Activated CD4-positive, CD25-positive, alpha-beta regulatory T cell (primary cell): ENCODE measurements around the gene CLTCL1.
"Not testable (repeated sequence)": the region's sequence is repeated elsewhere in the genome, so short reads cannot be mapped to it uniquely, and the experiment has no call there.

Experiments used
- DNase-seq, 4 experiments: peaks; one replicate each; lab custom pipeline; 2025; lab: John Stamatoyannopoulos, UW

Gene CLTCL1

DNA sequence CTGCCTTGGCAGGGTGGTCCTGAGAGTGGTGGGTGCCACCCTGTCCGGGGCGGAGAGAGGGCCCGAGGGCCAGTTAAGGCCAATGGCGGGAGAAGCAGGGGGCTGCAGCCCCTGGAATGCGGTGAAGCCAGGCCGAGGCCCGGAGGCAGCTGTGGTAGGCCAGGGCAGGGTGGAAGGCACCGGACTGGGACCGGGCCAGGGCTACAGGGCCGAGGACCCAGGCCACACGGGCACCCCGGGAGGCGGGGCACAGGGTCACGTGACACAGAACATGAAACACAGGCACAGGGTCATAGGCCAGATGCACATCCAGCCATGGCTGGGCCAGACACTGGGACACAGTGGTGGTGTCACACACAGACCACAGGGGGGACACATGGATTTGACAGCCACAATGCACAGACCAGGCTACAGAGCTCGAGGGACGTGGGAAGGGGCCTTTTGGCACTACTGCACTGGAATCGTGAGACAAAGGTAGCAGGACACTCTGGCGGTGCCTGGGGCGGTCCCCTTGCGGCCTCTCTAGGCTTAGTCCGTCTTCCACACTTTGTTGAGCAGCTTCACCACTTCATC is 115.8 kb downstream of the CLTCL1 start:
- DNase-seq, result no peak

DNA sequence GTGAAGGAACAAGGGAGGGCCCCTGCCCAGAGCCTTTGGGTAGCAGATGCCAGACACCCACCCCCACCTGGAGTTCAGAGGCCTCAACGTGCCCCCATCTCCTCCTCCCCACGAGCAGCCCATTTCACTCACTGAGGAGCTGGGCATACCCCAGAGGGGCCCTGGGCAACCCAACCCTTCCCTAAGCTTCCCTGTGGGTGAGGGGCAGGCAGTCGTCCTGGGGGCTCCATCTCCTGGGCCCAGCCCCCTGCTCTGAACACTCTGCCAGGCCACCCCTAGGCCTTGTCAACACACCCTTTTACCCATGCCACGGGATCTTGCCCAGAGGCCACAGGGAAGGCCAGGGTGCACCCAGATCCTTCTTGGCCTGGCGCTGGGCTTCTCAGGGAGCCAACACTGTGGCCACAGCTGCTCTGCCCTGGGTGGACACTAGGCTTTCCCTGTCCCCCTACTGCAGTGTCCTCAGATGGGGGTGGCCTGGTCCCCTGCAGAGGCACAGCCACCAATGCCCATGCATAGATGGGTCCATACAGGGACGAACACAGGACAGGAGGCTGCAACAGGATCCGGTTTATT is 116.4 kb downstream of the CLTCL1 start:
- no peak for DNase-seq

DNA sequence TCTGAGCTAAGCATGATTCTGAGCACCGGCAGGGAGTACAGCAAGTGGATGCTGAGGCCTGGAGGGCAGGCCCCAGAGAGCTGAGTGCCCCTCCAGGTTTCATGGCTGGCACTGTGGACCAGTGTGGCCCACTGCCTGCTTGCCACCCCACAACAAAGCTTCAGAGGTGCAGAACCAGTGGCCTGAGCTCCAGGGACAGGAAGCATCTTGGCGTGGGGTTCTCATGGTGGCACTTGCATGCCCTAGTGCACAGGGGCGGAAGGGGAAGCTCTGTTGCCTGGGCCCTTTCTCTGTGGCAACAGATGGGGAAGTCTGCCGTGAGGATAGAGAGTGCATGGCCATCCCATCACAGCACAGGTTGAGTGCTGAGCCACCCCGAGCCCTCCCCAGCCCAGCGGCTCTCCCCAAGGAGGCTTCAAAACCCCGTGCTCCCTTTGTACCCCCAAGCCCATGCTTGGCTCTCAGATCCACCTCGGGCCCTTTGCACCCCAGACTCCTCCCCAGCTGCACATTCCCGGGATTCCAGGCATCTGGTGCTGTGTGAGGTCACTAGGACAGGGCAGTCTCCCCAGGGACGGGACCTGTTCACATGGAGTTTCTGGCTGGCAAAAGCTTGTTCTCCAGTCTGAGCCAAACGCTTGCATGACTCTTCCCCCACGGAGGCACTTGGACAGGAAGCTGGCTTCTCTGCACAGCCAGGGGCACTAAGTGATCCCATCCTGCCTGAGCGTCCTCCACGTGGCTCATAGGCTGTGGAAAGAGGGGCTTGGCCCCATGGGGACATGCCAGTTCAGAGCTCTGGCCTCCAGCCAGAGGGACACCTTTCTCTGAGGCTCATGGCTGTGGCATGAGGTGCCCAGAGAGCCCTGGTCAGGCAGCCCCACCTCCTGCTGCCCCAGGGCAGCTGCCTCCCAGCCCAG is 117.2 kb downstream of the CLTCL1 start:
- DNase-seq, result no peak

DNA sequence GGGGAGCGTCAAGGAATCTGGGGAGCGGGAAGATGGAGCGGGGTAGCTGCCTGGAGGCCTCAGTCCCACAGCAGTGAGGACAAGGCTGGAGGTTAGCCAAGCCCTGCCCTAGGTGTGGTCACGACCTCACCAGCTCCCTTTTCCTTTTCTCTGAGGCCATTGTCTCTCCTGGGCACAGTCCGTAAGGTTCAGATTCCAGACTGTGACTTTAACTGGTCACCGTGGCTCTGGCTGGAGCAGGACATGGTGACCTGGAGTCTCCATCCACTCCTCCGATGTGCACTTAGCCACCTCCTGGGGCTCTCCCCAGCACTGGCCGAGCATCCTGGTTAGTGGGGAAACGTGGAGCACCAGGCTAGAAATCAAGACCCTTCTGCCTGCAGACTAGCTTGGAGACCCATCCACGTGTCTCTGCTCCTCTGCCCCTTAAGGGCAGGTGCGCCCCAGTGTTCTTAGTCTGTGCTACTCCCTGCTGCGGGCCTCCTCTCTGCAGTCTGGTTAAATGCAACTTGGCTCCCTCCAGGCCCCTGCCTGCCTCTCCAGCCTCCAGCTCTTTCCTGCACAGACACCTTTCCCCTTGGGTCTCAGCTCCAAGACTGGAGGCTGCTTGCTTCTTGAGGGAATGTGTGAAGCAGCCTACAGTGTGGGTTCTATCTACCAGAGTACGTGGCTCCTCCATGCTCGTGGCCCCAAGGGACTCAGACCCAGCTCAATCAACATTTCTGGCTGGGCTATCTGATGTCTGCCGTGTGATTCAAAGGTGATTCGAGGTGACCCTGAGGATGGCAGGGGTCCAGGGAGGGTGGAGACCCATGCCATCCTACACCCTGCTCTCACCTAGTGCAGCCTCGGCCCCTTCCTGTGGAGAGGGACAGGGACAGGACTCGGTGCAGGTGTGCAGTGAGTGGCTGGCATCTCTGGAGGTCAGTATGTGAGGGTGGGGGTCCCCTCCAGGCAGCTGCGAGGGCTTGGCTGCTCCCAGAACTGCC is 118.2 kb downstream of the CLTCL1 start:
- DNase-seq, result no peak

DNA sequence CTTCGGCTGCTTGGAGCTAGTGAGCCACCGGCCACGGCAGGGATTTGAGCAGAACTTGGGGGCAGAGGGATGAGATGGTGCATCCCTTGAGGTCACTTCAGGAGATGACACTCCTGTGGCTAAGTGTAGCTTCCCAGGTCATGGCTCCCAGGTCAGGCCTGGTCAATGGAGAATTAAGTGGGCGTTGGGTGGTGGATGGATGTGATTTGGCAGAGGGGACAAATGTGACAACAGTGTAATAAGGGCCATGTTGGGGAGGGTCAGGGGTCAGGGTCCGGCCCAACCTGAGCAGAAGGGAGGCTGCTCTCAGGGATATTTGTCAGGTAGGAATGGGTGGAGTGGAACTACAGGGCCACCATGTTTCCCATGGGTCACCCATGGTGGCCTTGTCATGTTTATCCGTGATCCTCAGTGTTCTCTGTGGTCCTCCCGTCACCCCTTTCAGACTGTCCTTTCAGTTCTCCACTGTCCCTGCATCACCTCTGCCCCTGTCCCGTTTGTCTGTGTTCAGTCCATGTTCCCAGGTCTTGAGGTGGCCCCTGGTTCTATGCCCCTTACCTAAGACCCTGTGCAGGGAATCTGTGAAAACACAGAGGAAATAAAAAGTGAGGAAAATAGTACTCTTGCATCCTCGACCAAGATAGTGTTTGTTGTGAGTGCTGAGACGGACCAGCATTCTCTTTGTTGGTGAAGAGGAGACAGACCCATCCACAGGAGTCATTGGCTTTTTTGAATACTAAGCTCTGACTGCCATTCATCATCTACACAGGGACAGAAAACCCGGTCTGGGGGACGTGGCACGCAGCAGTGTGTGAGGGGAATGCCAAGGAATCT is 119.1 kb downstream of the CLTCL1 start:
- DNase-seq, result no peak

DNA sequence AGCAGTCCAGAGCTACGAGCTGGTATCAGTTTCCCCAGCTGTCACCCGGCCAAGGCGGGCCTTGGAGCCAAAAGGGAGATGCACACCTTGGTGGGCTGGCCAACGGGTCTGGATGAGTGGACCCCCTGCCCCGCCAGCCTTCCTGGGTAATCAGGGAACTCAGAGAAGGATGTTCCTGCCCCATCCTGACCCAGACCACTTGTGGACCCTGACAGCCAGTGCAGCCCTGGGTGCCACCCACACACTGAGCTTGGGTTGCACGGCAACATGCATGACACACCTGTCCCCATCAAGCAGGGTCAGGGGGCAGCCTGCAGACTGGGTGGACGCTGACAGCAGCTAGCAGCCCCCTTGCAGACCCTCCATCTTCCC is 121.6 kb downstream of the CLTCL1 start:
- no peak for DNase-seq

DNA sequence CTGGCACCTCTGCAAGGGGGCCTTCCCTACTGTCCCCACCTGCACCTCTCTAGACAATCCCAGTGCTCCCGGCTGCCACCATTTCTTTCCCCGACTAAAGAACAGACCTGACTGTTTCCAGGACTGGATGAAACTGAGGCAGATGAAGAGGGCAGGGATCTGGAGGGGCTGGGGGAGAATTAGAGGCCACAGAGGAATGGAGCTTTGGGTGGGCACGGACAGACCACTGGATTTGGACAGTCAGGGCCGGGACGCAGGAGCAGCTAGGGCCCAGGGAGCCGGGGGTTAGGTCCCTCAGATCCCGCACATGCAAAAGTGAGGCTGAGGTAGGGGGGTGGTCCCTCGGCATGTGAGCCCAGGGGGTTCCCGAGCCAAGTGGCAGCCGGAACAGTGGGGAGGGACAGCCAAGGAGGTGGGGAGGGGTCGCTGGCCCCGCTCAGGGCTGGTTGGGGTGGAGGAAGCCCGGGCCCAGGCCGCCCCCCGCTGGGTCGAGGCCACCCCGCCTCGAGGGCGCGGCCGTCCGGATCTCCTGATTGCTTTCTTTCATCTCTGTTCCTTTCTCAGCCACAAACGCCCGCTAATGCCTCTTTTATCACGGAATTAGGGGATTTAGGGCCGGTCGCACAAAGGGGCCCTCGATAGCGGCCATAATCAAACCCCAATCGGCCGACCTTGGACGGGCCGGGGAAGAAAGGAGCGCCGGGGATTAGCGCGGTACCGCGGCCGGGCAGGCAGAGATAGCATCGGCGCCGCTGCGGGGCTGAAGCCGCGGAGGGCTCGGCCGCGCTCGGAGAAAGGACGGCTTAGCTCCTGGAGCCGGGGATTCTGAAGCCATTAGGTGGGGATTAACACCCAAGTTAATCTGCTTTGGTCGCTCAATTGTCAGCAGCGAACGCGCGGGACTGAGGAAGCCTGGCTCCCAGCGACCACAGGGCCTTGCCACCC is 122.2 kb downstream of the CLTCL1 start:
- no peak for DNase-seq

DNA sequence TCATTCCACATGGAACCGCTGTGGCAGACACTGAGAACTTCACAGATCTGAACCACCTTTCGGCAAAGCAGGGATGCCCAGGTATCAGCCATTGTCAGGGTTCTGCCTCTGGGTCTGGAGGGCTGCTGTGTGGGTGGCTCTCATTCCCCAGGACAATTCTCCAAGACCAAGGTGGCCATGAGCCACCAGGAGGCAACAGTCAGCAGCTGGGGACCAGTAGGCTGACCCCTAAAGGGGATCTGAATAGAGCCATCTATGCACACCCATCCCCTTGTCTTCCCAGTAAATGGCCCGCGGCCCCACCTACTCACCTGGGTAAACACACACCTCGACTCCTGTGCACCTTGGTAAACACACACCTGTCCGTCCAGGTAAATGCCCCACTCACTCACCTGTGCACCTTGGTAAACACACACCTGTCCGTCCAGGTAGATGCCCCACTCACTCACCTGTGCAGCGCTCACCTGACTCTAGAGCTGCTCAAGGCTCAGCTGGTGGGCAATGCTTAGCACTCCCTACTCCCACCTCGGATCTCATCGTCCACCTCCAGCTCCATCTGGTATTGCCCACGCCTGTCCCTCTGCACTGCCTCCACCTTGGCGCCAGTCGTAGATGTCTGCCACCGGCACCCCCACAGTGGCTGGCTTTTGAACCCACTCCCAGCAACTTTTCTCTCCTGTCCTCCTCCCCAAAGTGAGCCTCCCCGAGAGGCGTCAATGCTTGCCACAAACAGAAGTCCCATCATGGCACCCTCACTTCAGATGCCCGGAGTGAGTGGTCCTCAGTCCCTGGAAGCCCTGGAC is 123.2 kb downstream of the CLTCL1 start:
- no peak for DNase-seq

DNA sequence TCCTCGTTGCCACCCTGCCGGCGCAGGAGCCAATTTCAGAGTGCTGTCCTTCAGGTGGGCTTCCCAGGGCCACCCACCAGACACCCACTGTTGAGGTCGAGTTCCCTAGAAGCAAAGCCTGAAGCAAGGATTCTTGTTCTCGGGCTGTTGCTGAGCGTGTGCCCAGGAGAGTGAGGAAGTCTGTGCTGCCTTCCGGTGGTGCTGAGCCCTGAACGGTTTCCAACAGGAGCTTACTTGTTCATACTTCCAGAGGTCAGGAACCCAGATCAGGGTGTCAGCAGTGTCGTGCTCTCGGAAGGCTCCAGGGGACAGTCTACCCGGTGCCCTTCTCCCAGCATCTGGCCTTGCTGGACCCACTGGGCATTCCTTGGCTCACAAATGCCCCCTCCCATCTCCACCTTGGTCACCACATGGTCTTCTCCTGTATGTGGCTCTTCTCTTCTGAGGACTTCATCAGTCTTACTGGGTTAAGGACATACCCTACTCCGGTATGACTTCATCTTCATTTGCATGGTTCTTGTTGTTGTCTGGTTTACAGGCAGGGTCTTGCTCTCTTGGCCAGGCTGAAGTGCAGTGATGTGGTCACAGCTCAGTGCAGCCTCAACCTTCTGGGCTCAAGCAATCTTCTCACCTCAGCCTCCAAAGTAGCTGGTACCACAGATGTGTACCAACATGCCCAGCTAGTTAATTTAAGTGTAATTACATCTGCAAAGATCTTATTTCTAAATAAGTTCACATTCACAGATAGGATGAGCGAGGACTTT is 124.2 kb downstream of the CLTCL1 start:
- DNase-seq, result no peak

DNA sequence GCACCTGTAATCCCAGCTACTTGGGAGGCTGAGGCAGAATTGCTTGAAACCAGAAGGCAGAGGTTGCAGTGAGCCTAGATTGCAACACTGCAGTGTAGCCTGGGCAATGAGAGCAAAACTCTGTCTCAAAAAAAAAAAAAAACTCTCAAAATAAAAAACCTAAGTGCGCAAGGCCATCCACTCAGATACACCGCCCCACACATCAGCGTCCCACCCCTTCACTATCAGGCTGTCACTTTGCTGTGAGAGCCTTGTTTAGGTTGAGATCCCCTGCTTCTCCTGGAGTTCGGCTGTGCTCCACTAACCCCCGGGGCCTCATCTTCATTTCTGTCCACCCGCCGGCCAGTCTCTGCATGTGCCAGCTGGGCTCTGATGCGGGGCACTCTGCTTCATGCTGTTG is 125.1 kb downstream of the CLTCL1 start:
- no peak for DNase-seq

DNA sequence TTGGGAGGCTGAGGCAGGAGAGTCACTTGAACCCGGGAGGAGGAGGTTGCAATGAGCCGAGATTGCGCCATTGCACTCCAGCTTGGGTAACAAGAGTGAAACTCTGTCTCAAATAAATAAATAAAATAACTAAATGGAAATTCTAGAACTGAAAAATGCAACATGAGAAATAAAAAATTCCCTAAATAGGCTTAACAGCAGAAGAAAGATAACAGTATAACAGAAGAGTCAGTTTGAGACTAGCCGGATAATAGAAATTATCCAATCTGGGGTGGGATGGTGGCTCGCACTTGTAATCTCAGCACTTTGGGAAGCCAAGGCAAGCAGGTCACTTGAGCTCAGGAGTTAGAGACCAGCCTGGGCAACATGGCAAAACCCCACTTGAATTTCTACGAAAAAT is 127.1 kb downstream of the CLTCL1 start:
- no peak for DNase-seq

DNA sequence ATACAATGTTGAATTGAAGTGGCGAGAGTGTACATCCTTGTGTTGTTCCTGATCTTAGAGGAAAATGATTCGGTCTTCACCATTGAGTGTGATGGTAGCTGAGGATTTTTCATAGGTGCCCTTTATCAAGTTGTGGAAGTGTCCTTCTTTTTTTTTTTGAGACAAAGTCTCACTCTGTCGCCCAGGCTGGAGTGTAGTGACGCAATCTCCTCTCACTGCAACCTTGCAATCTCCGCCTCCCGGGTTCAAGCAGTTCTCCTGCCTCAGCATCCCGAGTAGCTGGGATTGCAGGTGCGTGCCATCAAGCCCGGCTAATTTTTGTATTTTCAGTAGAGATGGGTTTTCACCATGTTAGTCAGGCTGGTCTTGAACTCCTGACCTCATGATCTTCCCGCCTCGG is 132.9 kb downstream of the CLTCL1 start:
- not testable (repeated sequence) for DNase-seq

DNA sequence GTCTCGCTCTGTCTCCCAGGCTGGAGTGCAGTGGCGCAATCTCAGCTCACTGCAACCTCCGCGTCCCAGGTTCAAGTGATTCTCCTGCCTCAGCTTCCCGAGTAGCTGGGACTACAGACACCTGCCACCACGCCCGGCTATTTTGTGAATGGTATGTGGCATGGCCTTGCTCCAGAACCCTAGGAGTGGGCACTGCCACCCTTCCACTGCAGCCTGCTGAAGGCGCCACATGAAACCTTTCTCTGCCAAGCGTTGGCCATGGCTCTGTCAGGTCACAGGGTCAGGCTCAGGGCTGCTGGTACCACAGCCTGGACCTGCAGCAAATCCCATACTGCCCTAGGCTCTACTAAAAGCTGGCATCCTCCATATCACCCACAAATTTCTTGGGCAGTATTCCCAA is 135.4 kb downstream of the CLTCL1 start:
- not testable (repeated sequence) for DNase-seq

DNA sequence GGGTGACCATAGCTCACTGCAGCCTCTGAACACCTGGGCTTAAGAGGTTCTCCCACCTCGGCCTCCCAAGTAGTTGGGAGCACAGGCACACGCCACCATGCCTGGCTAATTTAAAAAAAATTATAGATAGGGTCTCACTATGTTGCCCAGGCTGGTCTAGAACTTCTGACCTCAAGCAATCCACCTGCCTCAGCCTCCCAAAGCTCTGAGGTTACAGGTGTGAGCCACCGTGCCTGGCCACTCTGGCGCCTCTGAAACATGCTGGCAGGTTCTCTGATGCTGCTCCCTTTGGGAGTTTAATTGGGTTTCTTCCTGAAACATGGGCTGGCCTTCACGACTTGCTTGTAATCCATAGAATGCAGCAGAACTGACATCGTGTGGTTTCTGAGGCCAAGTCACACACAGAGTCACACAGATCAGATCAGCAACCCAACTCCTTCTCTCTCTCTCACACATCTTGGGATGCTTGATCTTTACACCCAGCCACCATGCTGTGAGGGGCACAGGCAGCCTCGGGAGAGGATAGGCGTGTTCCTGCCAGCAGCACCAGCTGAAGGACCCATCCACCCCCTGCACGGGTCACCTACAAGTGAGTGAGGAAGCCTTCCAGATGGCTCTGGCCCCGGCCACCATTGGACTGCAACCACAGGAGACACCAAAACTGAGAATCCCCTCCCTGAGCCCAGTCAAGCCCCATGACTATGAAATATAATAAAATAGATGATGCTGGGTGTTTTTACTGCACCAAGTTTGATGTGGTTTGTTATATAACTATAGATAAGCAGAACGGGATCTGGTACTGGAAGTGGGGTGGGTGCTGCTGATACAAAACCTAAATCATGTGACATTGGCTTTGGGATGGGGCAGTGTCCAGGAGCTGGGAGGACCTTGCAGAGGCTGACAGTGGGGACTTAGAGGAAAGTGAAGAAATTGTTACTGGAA is 138.3 kb downstream of the CLTCL1 start:
- no peak for DNase-seq

DNA sequence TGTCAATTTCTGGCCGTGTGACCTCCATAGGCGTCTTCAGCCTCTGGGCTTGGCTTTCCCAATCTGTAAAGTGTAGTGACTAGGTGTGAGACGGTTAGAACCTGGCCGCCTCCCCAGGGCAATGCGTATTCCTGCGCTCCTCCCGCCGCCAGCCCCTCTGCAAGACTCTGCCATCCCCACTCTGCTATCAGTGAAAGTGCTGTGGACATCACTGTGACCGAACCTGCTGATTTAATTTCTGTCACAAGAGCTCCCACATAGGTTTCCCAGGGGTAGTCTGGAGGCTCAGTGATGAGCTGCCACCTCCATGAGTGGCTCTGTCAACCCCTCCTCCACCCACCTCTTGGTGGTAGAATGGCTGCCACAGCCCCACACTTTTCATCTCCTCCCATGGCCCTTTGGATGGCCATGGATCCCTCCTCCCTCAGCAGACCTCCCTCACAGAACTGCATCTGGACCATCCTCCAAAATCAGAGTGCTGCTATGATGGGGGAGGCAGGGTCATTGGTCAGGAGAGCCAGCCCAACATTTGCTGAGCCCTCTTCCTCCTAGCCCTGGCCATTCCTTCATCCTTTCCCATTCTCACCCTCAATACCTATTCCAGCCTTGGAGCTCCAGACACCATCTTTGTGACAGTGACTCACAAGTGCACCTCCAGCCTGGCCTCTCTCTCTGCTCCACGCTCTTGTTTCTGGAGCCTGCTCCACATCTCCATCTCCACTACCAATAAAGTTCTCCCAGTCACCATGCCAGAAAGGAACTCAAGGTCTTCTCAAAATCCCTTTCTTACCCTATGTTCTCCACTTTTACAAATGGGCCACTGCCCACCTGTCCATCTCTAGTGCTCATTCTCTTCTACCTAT is 140.0 kb downstream of the CLTCL1 start:
- DNase-seq, result no peak
